HG03135 (cell line): Measurements from ENCODE around the gene ARPC1A.
"Not testable (repeated sequence)": the region's sequence is repeated elsewhere in the genome, so short reads cannot be mapped to it uniquely, and the experiment has no call there.

Experiments
- ATAC-seq: cut with Tn5 transposase; IDR thresholded peaks from one replicate; pipeline ENCODE4 v1.9.1; 2021; ENCODE audit warnings: mild to moderate bottlenecking, moderate library complexity; ENCODE audit not compliant: unreplicated experiment

Gene ARPC1A

DNA sequence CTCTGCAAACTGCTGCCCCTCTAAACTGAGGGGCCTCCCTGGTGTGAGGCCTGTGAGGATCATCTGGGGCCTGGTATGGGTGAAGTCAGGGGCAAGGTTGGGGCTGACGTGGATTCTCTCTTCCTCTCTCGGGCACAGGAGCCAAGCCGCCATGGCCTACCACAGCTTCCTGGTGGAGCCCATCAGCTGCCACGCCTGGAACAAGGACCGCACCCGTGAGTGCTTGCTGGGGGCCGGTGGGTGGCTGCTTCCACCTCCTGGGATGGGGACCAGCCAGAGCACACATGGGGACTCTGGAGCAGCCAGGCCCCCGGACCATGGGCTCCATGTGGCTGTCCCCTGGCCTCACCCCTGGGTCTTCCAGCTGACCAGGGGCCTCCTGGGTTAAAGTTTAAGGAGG lies 59.9 kb downstream of the ARPC1A start:
- no peak for ATAC-seq

DNA sequence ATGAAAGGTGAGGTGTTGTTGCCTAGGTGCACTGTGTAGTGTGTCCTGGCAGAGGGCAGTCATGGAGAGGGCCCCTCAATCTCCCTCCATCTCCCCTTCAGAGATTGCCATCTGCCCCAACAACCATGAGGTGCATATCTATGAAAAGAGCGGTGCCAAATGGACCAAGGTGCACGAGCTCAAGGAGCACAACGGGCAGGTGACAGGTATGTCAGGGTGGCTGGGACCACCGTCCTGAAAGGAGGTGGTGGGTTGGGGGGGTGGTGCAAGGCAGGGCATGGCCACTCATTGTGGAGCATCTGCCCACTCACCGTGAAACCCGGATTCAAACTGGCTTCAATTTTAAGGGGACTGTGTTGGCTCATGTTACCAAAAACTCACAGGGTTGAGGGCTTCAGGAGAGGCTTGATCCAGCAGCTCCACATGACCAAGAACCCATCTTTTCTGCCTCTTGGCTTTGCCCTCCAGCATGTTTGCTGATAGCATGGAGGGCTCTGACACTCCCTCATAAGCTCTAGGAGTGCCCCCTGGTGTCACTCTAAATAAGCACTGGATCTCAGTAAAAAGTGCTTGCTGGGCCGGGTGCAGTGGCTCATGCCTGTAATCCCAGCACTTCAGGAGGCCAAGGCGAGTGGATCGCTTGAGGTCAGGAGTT lies 61.0 kb downstream of the ARPC1A start:
- ATAC-seq, result no peak

DNA sequence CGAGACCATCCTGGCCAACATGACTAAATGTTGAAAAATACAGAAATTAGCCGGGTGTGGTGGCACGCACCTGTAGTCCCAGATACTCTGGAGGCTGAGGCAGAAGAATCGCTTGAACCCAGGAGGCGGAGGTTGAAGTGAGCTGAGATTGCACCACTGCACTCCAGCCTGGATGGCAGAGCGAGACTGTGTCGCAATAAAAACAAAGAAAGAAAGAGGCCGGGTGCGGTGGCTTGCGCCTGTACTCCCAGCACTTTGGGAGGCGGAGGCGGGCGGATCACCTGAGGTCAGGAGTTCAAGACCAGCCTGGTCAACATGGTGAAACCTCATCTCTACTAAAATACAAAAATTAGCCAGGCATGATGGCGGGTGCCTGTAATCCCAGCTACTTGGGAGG lies 61.5 kb downstream of the ARPC1A start:
- ATAC-seq, result not testable (repeated sequence)

DNA sequence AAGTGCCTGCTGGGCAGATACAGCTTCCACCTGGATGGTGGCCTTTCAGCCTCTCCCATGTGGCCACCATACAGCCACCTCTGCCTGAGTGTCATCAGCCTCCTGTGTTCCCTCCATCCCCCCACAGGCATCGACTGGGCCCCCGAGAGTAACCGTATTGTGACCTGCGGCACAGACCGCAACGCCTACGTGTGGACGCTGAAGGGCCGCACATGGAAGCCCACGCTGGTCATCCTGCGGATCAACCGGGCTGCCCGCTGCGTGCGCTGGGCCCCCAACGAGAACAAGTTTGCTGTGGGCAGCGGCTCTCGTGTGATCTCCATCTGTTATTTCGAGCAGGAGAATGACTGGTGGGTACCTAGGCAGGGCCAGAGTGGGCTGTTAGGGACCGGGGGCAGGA lies 62.2 kb downstream of the ARPC1A start:
- ATAC-seq, result no peak

DNA sequence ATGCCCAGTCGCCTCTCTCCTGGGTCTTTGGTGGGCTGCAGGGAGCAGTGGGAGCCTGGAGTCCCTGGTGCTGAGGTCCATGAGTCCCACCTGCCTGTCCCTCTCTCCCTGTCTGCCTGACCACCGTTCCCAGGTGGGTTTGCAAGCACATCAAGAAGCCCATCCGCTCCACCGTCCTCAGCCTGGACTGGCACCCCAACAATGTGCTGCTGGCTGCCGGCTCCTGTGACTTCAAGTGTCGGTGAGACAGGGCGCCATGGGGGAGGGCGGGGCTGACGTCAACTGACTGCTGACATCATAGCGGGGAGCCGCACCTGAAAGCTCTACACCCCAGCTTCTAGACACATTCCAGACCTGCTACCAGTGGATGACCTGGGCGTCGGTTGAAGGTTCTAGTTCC lies 64.1 kb downstream of the ARPC1A start:
- ATAC-seq, result no peak

DNA sequence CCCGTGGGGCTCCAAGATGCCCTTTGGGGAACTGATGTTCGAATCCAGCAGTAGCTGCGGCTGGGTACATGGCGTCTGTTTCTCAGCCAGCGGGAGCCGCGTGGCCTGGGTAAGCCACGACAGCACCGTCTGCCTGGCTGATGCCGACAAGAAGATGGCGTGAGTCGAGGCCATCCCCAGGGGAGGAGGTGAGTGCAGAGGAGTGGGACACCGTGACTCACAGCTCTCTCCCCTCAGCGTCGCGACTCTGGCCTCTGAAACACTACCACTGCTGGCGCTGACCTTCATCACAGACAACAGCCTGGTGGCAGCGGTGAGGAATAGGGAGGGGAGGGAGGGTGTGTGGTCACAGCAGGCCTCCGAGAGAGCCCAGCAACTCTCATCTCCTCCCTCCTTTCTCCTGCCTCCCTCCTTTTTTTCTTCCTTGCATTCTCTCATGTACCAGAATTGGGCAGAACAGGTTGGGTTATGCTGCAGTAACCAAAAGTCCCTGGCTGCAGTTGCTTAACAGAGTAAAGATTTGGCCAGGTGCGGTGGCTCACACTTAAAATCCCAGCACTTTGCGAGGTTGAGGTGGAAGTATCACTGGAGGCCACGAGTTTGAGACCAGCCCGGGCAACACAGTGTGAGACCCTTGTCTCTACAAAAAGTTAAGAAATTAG lies 65.4 kb downstream of the ARPC1A start:
- no peak for ATAC-seq

DNA sequence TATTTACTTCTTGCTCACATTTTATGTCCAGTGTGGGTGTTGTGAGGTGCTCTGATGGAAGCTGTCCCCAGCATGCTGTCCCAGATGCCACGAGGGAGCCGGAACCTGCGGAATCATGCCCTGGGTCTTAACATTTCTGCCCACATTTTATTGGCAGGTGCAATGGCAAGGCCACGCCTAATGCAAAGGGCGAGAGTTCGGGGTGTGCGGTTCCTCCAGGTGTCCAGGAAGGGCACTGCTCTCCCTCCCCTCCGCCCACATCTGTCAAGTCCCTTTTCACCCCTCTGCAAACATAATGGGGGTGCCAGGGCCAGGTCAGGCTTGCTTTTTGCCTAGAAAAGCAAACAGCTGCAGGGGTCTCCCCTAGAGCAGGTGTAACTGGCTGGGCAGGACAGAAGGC lies 66.3 kb downstream of the ARPC1A start:
- no peak for ATAC-seq

DNA sequence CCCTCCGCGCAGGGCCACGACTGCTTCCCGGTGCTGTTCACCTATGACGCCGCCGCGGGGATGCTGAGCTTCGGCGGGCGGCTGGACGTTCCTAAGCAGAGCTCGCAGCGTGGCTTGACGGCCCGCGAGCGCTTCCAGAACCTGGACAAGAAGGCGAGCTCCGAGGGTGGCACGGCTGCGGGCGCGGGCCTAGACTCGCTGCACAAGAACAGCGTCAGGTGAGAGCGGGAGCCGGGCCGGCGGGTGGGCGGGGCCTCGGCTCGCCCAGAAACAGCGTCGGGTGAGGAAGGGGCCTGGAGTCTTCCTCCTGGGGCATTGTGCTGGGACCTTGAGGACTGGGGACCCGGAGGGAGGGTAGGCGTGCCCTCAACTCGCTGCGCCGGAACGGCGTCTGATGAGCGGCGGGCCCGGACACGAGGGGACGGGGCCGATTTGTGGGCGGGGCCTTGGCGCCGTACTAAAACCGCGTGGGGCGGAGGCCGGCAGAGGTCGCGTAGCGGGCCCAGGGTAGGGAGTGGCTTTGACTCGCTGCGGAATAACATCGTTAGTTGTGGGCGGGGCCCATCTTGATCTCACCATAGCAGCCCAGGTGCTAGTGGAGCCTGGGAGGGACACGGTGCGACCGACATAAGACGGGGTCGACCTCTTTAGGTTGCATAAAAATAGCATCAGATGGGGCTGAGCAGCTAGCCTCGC lies 67.1 kb downstream of the ARPC1A start:
- ATAC-seq, result peak; percentile 53

DNA sequence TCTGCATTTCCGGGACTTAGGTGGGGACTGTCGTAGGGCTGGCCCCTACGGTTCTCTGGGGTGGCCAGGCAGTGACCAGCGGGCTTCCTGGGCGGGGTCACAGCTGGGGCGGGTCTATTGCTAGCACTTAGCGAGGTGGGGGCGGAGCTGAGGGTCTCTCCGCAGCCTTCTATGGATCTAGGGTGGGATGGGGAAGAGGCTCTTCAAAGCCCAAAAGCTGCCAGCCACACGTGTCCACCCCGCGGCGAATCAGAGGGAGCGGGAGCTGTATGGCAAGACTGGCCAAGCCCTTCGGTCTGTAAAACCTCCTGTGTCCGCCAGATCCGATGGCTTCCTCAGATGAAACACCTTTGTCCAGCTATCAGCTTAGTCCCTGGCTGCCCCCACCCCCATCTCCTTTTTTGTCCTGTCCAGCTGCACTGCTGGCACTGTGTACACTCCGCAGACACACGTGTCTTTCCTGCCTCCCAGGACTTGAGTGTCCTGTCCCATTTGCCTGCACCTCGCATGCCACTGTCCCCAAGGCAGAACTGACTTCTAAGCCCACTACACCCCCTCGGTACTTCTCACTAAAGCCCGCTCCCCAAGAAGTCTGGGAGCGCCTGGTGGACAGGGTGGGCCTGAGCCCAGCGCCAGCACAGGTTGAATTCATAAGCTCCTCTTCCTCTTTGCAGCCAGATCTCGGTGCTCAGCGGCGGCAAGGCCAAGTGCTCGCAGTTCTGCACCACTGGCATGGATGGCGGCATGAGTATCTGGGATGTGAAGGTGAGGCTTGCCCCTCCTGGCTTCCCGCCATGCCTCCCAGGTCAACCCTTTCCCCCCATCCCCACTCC lies 67.9 kb downstream of the ARPC1A start:
- no peak for ATAC-seq

DNA sequence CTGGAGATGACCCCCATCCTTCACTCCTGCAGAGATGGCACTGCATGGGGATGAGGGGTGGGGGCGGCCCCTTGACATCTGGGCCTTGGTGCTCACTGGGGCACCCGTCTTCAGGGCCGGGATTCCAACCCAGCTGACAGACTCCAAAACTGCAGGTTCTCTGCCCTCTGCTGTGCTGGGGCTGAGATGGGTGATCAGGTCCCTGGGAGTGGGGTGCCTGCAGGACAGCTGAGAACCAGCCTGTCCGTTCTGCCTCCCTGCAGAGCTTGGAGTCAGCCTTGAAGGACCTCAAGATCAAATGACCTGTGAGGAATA lies 68.4 kb downstream of the ARPC1A start:
- no peak for ATAC-seq

DNA sequence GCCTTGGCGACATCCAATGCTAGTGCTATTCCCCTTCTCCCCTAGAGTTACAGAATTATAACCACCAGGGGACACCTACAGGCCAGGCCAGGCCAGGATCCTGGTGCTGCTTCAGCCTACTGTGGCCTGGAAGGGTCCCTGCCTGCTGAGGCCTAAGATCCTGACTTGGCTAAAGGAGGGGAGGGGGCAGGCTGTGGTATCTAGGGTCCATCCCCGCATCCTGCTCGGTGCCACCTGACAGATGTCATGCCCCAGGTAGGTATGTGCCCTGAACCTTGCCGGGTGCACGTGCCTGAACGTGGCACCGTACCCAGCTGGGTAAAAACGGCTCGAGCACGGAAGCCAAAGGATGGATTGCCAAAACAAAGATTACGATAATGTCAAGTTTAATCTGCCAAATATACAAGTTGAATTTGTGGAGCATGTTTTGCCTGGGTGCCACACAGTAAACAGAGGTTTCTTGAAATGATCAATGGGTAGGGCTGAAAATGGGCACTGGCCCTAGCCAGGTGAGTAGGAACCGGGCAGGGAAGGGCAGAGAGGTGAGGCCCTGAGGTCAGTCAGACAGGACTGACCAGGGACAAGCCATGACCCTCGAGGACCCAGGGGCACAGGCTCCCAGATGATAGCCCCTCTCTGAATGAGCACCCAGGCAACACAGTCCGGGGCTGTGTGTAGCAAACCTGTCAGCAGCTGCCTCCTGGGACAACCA lies 70.1 kb downstream of the ARPC1A start:
- ATAC-seq, result no peak

DNA sequence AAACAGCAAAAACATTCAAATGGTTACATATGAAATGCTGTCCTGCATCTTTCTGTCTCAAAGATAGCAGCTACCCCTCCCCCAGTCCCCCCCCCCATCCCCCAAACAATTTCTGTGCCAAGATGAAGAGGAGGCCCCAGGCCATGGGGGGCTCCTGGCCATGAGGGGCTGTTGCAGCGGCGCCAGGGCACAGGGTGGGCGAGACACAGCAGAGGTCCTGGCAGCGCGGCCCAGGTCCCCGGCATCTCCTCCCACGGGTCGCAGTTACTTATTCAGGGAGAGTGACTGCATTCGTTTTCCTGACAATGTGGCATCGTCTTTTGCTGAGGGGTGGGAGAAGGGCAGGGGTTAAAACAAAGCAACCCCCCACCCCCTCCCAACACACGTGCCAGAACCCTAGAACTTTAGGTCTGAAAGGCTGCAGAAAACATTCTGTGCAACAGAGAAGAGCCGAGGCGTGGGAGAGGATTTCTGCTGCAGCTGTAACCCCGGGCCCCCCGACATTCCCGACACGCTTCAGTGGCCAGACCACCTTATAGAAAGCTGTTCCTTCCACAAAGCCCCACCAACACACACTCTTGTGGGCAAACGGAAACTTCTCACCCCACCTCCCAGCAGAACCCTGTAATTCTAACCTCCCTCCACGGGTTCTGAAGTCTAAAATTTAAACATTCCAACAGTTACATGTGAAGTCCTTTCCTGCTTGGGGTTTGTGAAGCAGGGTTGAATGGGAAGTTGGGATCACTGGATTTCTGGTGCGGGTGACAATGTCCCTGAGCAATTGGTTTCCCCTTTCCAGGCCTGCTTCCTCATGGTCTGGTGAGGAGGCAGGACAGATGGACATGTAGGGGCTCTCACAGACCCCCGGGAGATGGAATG lies 71.0 kb downstream of the ARPC1A start:
- no peak for ATAC-seq

DNA sequence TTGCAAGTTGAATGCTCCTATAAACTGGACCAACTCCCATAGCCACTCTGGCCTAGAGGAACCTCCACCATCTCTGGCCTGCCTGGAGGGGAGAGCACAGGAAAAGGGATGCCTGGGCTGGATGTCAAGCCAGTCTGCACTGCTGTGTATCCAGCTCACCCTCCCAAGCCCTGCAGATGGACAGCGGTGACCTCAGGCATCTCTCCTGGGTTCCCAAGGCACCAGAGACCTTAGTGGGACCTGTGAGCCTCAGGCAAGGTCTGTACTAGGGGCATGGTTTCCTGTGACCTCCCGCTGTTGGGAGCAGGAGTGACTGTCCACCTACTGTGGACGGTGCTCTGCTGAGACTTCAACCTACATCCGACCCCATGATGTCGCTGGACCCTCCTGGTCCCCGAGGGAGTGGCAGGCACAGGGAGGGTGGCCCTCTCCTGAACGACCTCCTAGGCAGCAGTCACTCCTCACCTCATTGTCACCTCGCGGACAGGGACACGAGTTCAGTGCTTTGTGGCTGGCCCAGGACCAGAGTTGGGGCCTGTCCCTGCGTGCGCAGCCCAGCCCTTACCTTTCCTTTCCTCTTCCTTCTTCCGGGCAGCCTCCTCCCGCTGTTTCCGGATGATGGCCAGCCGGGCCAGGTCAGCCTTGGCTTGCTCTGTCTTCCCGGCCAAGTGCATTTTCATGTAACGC lies 71.7 kb downstream of the ARPC1A start:
- no peak for ATAC-seq

DNA sequence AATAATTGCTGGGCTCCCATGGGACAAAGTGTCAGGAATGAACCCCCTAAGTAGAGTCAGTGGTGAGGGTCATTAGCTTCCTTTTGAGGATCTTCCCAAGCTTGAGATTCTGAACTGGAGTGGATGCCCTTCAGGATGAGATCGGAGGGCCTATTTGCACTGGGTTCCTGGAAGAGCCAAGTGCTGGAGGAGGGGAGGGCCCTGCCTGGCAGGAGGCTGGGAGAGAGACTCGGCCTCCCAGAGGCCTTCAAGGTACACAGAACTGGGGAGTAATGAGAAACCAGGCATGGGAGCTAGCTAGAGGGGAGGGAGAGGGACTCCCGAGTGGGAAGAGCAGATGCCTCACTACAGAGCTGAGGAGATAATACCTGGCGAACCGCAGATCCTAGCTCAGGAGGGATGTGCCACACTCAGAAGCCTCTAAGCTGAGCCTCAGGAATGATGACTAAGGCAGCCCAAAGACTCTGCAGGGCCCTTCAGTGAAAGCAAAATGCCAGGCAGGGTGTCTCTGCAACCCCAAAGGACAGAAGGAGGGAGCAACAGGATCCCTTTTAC lies 73.3 kb downstream of the ARPC1A start:
- ATAC-seq, result no peak

DNA sequence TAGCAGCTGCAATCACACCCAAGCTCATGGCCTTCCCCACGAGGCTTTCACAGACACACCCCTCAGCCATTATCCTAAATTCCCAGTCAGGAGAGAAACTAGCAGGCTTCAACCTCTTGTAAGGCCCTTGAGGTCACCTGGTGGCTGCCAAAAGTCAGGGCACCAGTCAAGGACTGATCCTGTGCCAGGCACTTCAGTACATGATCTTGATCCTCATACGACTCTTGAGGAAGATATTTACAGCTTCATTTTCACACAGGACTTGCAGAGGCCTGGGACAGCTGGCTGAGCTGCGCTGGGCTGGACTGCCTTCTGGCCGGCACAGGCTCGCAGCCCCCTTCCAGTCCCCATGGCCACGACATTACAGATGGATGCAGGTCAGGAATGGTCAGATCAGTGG lies 73.9 kb downstream of the ARPC1A start:
- no peak for ATAC-seq

DNA sequence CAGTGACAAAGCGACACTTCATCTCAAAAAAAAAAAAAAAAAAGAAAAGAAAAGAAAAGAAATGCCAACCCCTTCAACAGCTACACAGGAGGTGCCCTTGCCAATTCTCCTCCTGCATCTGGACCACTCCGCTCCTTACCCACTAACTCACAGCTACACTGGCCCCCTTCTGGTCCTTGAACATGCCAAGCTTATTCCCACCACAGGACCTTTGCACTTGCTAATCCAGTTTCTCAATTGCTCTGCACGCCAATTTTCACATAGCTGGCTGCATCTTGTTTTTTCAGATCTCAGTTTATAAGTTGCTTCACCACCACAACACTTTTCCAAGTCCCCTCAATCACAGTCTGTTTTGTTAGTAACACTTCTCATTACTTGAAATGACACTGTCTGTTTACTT lies 77.2 kb downstream of the ARPC1A start:
- no peak for ATAC-seq

DNA sequence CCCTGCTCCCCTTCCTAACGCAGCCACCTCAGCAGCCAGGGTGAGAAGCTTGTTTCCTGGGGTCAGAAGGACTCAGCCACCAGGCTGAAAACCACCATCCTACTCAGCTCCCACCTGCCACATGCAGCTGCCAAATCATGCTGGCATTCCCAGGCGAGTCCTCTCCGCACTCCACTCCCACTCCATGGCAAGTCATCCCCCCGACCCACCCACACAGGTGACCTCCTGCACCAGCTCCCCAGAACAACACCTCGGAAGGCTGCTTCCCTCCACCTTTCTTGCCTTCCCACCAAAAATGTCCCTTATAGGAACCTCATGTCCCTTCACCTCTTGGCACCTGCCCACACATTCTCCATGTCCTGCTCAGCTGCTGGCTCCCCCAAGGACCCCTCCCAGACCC lies 78.1 kb downstream of the ARPC1A start:
- ATAC-seq, result no peak

DNA sequence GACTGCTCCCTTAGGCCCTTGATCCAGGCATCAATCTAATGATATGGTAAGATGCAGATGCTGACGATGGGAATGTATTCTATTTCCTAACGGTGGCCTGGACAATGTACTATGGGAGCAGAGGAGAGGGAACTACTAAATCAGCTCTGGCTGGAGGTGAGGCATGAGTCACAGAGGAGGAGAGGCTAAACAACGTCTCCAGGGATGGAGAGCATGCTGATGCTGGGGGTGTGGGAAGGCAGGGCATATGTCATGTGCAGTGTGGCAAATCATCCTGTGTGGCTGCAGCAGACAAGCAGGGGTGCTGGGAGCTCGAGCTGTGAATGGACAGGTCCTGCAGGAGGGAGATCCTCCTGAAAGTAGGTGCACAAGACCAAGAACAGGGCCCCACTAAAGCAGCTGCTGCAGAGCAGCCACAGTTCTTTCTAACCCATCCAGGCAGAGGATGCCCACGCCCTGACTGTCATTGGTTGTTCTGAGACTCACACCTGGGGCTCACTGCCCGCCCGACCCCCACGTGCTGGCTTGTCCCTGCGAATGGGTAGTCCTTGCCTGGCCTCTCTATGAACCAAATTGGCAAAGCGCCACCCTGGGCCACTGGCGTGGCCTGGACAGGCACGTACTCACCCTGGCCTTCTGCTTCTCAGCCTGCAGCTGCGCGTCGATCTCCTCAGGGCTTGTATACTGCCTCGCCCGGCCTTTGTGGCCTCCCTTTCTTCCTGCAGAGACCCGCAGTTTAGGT lies 78.7 kb downstream of the ARPC1A start:
- no peak for ATAC-seq

DNA sequence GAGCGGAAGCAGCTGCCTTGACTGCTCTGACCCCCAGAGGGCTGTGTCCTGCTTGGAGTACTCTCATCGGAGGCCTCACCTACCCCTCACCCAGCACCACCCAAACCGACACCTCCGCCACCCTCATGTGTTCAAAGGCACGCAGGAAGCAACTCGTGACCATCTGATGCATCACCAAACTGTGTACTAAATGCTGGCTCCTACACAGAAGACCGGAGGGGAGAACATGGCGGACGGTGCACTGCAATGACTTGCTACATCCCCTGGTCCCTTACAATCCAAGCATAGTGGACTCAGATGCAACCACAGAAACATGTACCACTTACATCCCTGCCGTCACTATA lies 79.3 kb downstream of the ARPC1A start:
- no peak for ATAC-seq
